RWPE2 (cell line): ENCODE results near the gene TK2.

ENCODE experiments used
- ATAC-seq: fragments of 200-7000 bp; cut with Tn5 transposase; 3 replicates; pipeline ENCODE4 v1.9.1; 2021; ENCODE audit warnings: low read depth
- DNase-seq: peaks from one replicate; pipeline ENCODE4 v3.0.0-alpha.2; 2020; ENCODE audit warnings: low spot score
- H3K27ac ChIP-seq: fragments of 450-650 bp; 2 replicates; pipeline ENCODE4 v1.5.1; 2017; ENCODE audit warnings: mild to moderate bottlenecking; ENCODE audit not compliant: poor library complexity, severe bottlenecking
- H3K27me3 ChIP-seq: fragments of 250-450 bp; sonication (Bioruptor Pico); 2 replicates; pipeline ENCODE4 v1.5.1; 2021; ENCODE audit warnings: mild to moderate bottlenecking, moderate library complexity; ENCODE audit not compliant: insufficient read depth, poor library complexity, severe bottlenecking
- H3K36me3 ChIP-seq: fragments of 250-450 bp; sonication (Bioruptor Pico); 2 replicates; pipeline ENCODE4 v1.5.1; 2020; ENCODE audit warnings: low read depth, mild to moderate bottlenecking, moderate library complexity
- H3K4me1 ChIP-seq: fragments of 250-450 bp; sonication (Bioruptor Pico); 2 replicates; pipeline ENCODE4 v1.5.1; 2021; ENCODE audit warnings: mild to moderate bottlenecking, moderate library complexity; ENCODE audit not compliant: insufficient read depth, poor library complexity, severe bottlenecking
- H3K4me3 ChIP-seq: fragments of 250-450 bp; sonication (Bioruptor Pico); 2 replicates; pipeline ENCODE4 v1.5.1; 2021; ENCODE audit warnings: mild to moderate bottlenecking, moderate library complexity; ENCODE audit not compliant: severe bottlenecking
- H3K9me3 ChIP-seq: fragments of 250-450 bp; sonication (Bioruptor Pico); 2 replicates; pipeline ENCODE4 v1.5.1; 2021; ENCODE audit warnings: mild to moderate bottlenecking, moderate library complexity; ENCODE audit not compliant: severe bottlenecking
- TF ChIP-seq, protein P1 (sequence below): fragments of 450-650 bp; IDR thresholded peaks from one replicate; pipeline ENCODE4 v1.5.1; 2017; ENCODE audit warnings: mild to moderate bottlenecking, moderate library complexity; ENCODE audit not compliant: poor library complexity, severe bottlenecking

Gene TK2

DNA sequence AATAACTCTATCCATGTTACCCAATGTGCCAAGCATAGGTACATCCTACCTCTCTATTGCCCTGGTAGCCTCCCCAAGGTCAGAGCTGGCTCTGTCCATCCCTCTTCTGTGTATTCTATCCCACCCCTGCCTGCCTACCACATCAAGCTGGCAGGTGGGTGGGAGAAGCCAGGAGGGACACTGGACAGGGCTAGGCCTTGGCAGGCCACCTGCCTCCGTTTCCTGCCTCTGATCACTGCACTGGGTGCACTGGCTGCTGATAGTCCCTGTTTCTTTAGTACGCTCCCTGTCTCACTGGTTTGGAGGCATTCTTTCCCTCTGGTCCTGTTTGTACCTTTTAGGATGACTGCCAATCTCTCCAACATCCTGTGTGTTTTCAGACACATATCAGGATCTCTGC, 12.7 kb downstream of the TK2 start:
- Histone ChIP-seq H3K9me3 (no peaks in the 10 kb centered on the region), H3K36me3 (peaks cover 48% of the 10 kb centered on the region), H3K4me3 (no peak overlapping the region), H3K27ac (no peak overlapping the region), H3K4me1 (no peaks in the 10 kb centered on the region), H3K27me3 (no peaks in the 10 kb centered on the region)
- TF ChIP-seq, protein P1, sequence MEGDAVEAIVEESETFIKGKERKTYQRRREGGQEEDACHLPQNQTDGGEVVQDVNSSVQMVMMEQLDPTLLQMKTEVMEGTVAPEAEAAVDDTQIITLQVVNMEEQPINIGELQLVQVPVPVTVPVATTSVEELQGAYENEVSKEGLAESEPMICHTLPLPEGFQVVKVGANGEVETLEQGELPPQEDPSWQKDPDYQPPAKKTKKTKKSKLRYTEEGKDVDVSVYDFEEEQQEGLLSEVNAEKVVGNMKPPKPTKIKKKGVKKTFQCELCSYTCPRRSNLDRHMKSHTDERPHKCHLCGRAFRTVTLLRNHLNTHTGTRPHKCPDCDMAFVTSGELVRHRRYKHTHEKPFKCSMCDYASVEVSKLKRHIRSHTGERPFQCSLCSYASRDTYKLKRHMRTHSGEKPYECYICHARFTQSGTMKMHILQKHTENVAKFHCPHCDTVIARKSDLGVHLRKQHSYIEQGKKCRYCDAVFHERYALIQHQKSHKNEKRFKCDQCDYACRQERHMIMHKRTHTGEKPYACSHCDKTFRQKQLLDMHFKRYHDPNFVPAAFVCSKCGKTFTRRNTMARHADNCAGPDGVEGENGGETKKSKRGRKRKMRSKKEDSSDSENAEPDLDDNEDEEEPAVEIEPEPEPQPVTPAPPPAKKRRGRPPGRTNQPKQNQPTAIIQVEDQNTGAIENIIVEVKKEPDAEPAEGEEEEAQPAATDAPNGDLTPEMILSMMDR = no peak
- no peak for DNase-seq
- ATAC-seq = no peak

GRCh38 chr16:66536525-66536924, 13.4 kb downstream of the TK2 start:
- Histone ChIP-seq H3K36me3 (peaks cover 45% of the 10 kb centered on the region), H3K9me3 (no peaks in the 10 kb centered on the region), H3K4me1 (no peaks in the 10 kb centered on the region), H3K27me3 (no peaks in the 10 kb centered on the region), H3K4me3 (no peak overlapping the region), H3K27ac (no peak overlapping the region)
- TF ChIP-seq, protein P1 = no peak
- ATAC-seq = no peak
- no peak for DNase-seq

GRCh38 chr16:66534376-66534799, 15.5 kb downstream of the TK2 start:
- Histone ChIP-seq H3K27me3 (no peaks in the 10 kb centered on the region), H3K27ac (no peak overlapping the region), H3K4me1 (no peaks in the 10 kb centered on the region), H3K9me3 (no peaks in the 10 kb centered on the region), H3K4me3 (no peak overlapping the region), H3K36me3 (peaks cover 49% of the 10 kb centered on the region)
- no peak for ATAC-seq
- TF ChIP-seq, protein P1 = no peak
- DNase-seq = no peak

GRCh38 chr16:66529475-66529874, 20.4 kb downstream of the TK2 start:
- no peak for DNase-seq
- Histone ChIP-seq H3K27me3 (no peaks in the 10 kb centered on the region), H3K4me3 (no peak overlapping the region), H3K9me3 (no peaks in the 10 kb centered on the region), H3K36me3 (peaks cover 63% of the 10 kb centered on the region), H3K27ac (no peak overlapping the region), H3K4me1 (no peaks in the 10 kb centered on the region)
- ATAC-seq = no peak
- TF ChIP-seq, protein P1 = no peak

DNA sequence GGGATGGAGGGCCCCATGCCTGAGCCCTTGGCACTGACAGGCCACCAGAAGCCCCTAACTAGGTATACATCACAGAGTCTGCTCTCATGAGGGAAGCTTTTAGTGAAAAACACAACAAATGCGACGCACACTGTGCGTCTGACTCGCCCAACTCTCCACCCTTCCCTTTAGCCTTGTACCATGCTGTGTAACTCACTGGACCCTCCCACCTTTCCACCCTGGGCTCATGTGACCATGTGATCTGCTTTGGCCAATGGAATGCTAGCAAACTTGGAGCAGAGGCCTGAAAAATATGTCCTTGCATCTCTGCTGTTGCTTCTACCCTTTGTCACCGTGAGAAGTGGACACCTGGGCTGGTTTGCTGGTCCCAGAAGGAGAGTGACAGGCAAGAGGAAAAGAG, 21.6 kb downstream of the TK2 start:
- H3K9me3 ChIP-seq = no peaks in the 10 kb centered on the region
- H3K4me1 ChIP-seq = no peaks in the 10 kb centered on the region
- ATAC-seq (no peak), DNase-seq (no peak)
- no peak overlapping the region for H3K4me3 ChIP-seq
- no peak overlapping the region for H3K27ac ChIP-seq
- peaks cover 63% of the 10 kb centered on the region for H3K36me3 ChIP-seq
- TF ChIP-seq, protein P1 = no peak
- no peaks in the 10 kb centered on the region for H3K27me3 ChIP-seq
